Measurements from ENCODE around the gene SH2D4B. TPM values are rescaled to one million over a fixed set of nuclear protein-coding genes. Genes with fewer than 3 reads are reported as not detected.
A peak's percentile ranks its signal among the peaks of the same experiment; 100 is the strongest.

The SH2D4B gene
- total and polyA plus RNA-seq, 2 donors (not counting 3 experiments of a cell fraction or from before 2014, with no cell fraction given), result not detected

- dilution Hi-C loops (cut with MboI; ENCODE audit: extremely low pct_ligation_motif_present, low sequenced_read_pairs) (no loop called here), intact Hi-C loops (cut with micrococcal nuclease) (no loop called here)
- Histone ChIP-seq H3K4me3 (replicated peaks in 1 of 3; ENCODE audit: insufficient read depth in 1 of 3, low read depth in 1 of 3, low read length in 3 of 3) (no peak overlapping the region), H2AFZ (ENCODE audit: low read depth, low read length) (no peak overlapping the region), H3K4me1 (ENCODE audit: control insufficient read depth, extremely low read depth, insufficient read depth, low read length) (peaks cover 96% of the 10 kb centered on the region), H3K36me3 (ENCODE audit: control insufficient read depth in 2 of 2, extremely low read depth in 1 of 2, insufficient read depth in 2 of 2, low read length in 2 of 2) (peaks cover 0 to 3% of the 10 kb centered on the region in 2 experiments), H3K9me1 (replicated peaks; ENCODE audit: control insufficient read depth, extremely low read depth, insufficient read depth, low read length) (no peaks in the 10 kb centered on the region), H3K4me2 (ENCODE audit: insufficient read depth, low read length) (peak overlapping the region; percentile 36), H3K9me3 (replicated peaks; ENCODE audit: control insufficient read depth, insufficient read depth, low read length) (no peaks in the 10 kb centered on the region), H3K79me2 (ENCODE audit: control insufficient read depth, insufficient read depth, low read length) (peaks cover 98% of the 10 kb centered on the region), H3K27me3 (ENCODE audit: control insufficient read depth in 2 of 2, insufficient read depth in 2 of 2, low read length in 2 of 2) (no peaks in the 10 kb centered on the region), H3K27ac (ENCODE audit: insufficient read depth, low read depth, low read length) (peak overlapping the region; percentile 76), H4K20me1 (replicated peaks; ENCODE audit: control insufficient read depth, extremely low read depth, insufficient read depth, low read length) (no peaks in the 10 kb centered on the region), H3K9ac (replicated peaks; ENCODE audit: extremely low read depth, insufficient read depth, low read length) (peak overlapping the region; percentile 55)
- DNase-seq (ENCODE audit: low read depth, low spot score) (peak; percentile 38), FAIRE-seq (peak; percentile 50)
- POLR2A ChIA-PET, result interaction anchor here (0.7 to 2.7 kb wide), 4 partner anchors 9 to 38 kb away, joined by 3 to 8 read pairs (median 5); no protein-coding TSS in a partner anchor
- CTCF ChIA-PET, result interaction anchor here (1.3 to 21.9 kb wide), 7 partner anchors 8 to 38 kb away, joined by 6 to 1118 read pairs (median 7); partner anchors contain the start of gene TSPAN14
- no TSS peak for BruUV-seq (replicated peaks)
- TF ChIP-seq MAX (IDR thresholded peaks at IDR 0.05; ENCODE audit: insufficient read depth, insufficient read length) (no peak), JUN (IDR thresholded peaks at IDR 0.05; ENCODE audit: borderline replicate concordance, insufficient read depth, insufficient read length, low read depth) (no peak), FOS (IDR thresholded peaks at IDR 0.05; ENCODE audit: borderline replicate concordance, insufficient read depth, low read length) (no peak), POLR2A (IDR thresholded peaks at IDR 0.05; ENCODE audit: low read depth, low read length) (no peak)
Measured at GRCh38 chr10:80498078-80498832, 39.4 kb upstream of the SH2D4B start.

All from endothelial cell of umbilical vein (primary cell).